K562 (cell line): Measurements from ENCODE around the gene NMT1. TPM values are rescaled to one million over a fixed set of nuclear protein-coding genes. Genes with fewer than 3 reads are reported as not detected.
A peak's percentile ranks its signal among the peaks of the same experiment; 100 is the strongest.

Experiments
- ZBTB40 ChIP-seq, 2 experiments: fragments of 450-650 bp in 1 of 2; sonication (generic) in 1 of 2; formaldehyde crosslinking in 1 of 2; IDR thresholded peaks; 2 replicates each; pipeline versions ENCODE4 v1.7.1 to v1.9.0; 2016 to 2022; ENCODE audit warnings: inconsistent platforms in 1 of 2, mild to moderate bottlenecking in 1 of 2, missing genetic modification reagents in 1 of 2
- polyA plus RNA-seq, 8 experiments: library from polyadenylated mRNA; depleted of rRNA in 4 of 8; stranded (reverse) in 5 of 8; unstranded in 3 of 8; fragments of >200 nt; fragmentation: Nextera tagmentation in 2 of 8; fragmentation: Illumina TruSeq in 1 of 8; extraction: Ambion mirVana in 2 of 8; extraction: Trizol in 1 of 8; gene quantifications; 2 replicates each; pipeline versions ENCODE4 v1.2.1 to v1.2.3, GENCODE V29; 2011 to 2014; ENCODE audit warnings: inconsistent platforms in 1 of 8, missing spikeins in 1 of 8
- total RNA-seq, 7 experiments: library from RNA; depleted of rRNA in 6 of 7; stranded (reverse); fragments of >200 nt in 6 of 7; fragmentation: Illumina TruSeq in 2 of 7; extraction: Trizol in 2 of 7; gene quantifications; 2 replicates each; pipeline versions ENCODE4 v1.2.1 to v1.2.3, GENCODE V29; 2011 to 2021; ENCODE audit warnings: low replicate concordance in 1 of 7

NMT1 gene
- total and polyA plus RNA-seq, 9 of the 15 experiments (the other 6 are each of a cell fraction or from before 2014, with no cell fraction given) = 86.7 to 569 (median 213) TPM

DNA sequence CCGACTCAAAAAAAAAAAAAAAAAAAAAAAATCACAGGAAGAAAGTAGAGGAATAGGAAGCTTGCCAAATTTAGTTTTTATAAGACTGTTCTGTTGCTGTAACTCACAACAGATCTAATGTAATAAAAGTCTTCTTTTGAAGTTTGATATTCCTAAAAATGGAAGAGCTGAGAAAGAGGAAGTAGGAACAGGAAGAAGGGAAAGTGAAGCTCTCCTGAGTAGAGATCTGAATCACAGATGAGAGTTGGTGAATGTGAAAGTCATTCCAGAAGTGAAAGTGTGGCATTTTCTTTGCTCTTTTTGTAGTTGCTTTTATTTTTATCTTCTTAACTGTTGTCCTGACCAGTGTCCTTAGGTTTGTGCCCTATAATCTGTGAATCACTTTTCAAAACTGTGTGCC lies 2.1 kb downstream of the NMT1 start (continued):
- TF ChIP-seq ZBTB40 (IDR thresholded peaks at IDR 0.05) = peak; percentile 49; the same call in 1 of the 2 replicates
- TF ChIP-seq ZBTB40 (CRISPR knock-in tag; IDR thresholded peaks at IDR 0.05) = no peak
